A549 (cell line): Measurements from ENCODE around the gene FGFR2.

Experiments
- EP300 ChIP-seq, 2 experiments: fragments of >200 bp; sonication (Bioruptor Twin); formaldehyde crosslinking; IDR thresholded peaks; 2 replicates in 1 of 2; 3 replicates in 1 of 2; pipeline ENCODE4 v1.6.1; 2016 to 2017
- HOXA7 ChIP-seq: fragments of 250-450 bp; sonication (Bioruptor Pico); IDR thresholded peaks from 2 replicates; pipeline ENCODE4 v1.5.0; 2020; ENCODE audit warnings: mild to moderate bottlenecking, moderate library complexity
- MAX ChIP-seq: IDR thresholded peaks from 2 replicates; pipeline ENCODE4 v1.6.1; 2012
- MYC ChIP-seq: IDR thresholded peaks from 2 replicates; pipeline ENCODE4 v1.6.1; 2012; ENCODE audit warnings: mild to moderate bottlenecking, inconsistent platforms, low read length, improper control_type of control experiment, borderline replicate concordance
- POLR2AphosphoS2 ChIP-seq: conservative IDR thresholded peaks from 2 replicates; pipeline ENCODE4 v1.6.1; 2012; ENCODE audit warnings: low read length, improper control_type of control experiment, inconsistent platforms
- RAD21 ChIP-seq, 2 experiments: fragments of >200 bp in 1 of 2; sonication (Bioruptor Twin) in 1 of 2; formaldehyde crosslinking in 1 of 2; IDR thresholded peaks in 1 of 2; conservative IDR thresholded peaks in 1 of 2; 2 replicates in 1 of 2; 3 replicates in 1 of 2; pipeline ENCODE4 v1.6.1; 2012 to 2018; ENCODE audit warnings: inconsistent platforms in 1 of 2
- RCOR1 ChIP-seq: fragments of 150-350 bp; IDR thresholded peaks from 2 replicates; pipeline ENCODE4 v1.6.1; 2014; ENCODE audit warnings: antibody characterized with exemption, low read length, low read depth
- SMC3 ChIP-seq: fragments of >200 bp; sonication (Bioruptor Twin); formaldehyde crosslinking; IDR thresholded peaks from 3 replicates; pipeline ENCODE4 v1.6.1; 2018; ENCODE audit warnings: inconsistent platforms
- USF2 ChIP-seq: fragments of 450-650 bp; IDR thresholded peaks from 2 replicates; pipeline ENCODE4 v1.6.1; 2014; ENCODE audit warnings: antibody characterized with exemption
- TF ChIP-seq, protein P1 (sequence below): fragments of >200 bp; sonication (Bioruptor Twin); formaldehyde crosslinking; IDR thresholded peaks from 3 replicates; pipeline ENCODE4 v1.6.1; 2016
- TF ChIP-seq, protein P2 (sequence below): fragments of >200 bp; sonication (Bioruptor Twin); formaldehyde crosslinking; IDR thresholded peaks from 3 replicates; pipeline ENCODE4 v1.5.1; 2016
- TF ChIP-seq, protein P3 (sequence below): IDR thresholded peaks from 2 replicates; pipeline ENCODE4 v1.6.1; 2012; ENCODE audit warnings: low read depth, borderline replicate concordance
- TF ChIP-seq, protein P4 (sequence below): fragments of 250-450 bp; sonication (Bioruptor Pico); IDR thresholded peaks from 2 replicates; pipeline ENCODE4 v1.5.0; 2021; ENCODE audit warnings: mild to moderate bottlenecking, moderate library complexity, borderline replicate concordance

GRCh38 chr10:121435099-121435875 lies 163.0 kb downstream of the FGFR2 start:
- TF ChIP-seq, protein P1, sequence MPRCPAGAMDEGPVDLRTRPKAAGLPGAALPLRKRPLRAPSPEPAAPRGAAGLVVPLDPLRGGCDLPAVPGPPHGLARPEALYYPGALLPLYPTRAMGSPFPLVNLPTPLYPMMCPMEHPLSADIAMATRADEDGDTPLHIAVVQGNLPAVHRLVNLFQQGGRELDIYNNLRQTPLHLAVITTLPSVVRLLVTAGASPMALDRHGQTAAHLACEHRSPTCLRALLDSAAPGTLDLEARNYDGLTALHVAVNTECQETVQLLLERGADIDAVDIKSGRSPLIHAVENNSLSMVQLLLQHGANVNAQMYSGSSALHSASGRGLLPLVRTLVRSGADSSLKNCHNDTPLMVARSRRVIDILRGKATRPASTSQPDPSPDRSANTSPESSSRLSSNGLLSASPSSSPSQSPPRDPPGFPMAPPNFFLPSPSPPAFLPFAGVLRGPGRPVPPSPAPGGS = no peak
- TF ChIP-seq, protein P2, sequence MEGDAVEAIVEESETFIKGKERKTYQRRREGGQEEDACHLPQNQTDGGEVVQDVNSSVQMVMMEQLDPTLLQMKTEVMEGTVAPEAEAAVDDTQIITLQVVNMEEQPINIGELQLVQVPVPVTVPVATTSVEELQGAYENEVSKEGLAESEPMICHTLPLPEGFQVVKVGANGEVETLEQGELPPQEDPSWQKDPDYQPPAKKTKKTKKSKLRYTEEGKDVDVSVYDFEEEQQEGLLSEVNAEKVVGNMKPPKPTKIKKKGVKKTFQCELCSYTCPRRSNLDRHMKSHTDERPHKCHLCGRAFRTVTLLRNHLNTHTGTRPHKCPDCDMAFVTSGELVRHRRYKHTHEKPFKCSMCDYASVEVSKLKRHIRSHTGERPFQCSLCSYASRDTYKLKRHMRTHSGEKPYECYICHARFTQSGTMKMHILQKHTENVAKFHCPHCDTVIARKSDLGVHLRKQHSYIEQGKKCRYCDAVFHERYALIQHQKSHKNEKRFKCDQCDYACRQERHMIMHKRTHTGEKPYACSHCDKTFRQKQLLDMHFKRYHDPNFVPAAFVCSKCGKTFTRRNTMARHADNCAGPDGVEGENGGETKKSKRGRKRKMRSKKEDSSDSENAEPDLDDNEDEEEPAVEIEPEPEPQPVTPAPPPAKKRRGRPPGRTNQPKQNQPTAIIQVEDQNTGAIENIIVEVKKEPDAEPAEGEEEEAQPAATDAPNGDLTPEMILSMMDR = no peak
- TF ChIP-seq RAD21 (conservative IDR thresholded peaks at IDR 0.05 in 1 of 2, IDR thresholded peaks at IDR 0.05 in 1 of 2) (no peak), RCOR1 (no peak), MAX (no peak), USF2 (no peak), HOXA7 (CRISPR knock-in tag) (no peak), MYC (no peak), POLR2AphosphoS2 (no peak), SMC3 (no peak), EP300 (IDR thresholded peaks at IDR 0.05) (no peak)
- TF ChIP-seq, protein P3, sequence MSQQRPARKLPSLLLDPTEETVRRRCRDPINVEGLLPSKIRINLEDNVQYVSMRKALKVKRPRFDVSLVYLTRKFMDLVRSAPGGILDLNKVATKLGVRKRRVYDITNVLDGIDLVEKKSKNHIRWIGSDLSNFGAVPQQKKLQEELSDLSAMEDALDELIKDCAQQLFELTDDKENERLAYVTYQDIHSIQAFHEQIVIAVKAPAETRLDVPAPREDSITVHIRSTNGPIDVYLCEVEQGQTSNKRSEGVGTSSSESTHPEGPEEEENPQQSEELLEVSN = no peak
- TF ChIP-seq, protein P4, sequence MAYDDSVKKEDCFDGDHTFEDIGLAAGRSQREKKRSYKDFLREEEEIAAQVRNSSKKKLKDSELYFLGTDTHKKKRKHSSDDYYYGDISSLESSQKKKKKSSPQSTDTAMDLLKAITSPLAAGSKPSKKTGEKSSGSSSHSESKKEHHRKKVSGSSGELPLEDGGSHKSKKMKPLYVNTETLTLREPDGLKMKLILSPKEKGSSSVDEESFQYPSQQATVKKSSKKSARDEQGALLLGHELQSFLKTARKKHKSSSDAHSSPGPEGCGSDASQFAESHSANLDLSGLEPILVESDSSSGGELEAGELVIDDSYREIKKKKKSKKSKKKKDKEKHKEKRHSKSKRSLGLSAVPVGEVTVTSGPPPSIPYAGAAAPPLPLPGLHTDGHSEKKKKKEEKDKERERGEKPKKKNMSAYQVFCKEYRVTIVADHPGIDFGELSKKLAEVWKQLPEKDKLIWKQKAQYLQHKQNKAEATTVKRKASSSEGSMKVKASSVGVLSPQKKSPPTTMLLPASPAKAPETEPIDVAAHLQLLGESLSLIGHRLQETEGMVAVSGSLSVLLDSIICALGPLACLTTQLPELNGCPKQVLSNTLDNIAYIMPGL (CRISPR knock-in tag) = no peak
